NCI-H1105 treated with DMSO at 0.1 percent for 48 hours (cell line): ENCODE results near the gene UGT1A3.
A peak's percentile ranks its signal among the peaks of the same experiment; 100 is the strongest.

ENCODE experiments used
- DNase-seq: peaks from one replicate; lab custom pipeline; 2025; lab: John Stamatoyannopoulos, UW

The UGT1A3 gene

DNA sequence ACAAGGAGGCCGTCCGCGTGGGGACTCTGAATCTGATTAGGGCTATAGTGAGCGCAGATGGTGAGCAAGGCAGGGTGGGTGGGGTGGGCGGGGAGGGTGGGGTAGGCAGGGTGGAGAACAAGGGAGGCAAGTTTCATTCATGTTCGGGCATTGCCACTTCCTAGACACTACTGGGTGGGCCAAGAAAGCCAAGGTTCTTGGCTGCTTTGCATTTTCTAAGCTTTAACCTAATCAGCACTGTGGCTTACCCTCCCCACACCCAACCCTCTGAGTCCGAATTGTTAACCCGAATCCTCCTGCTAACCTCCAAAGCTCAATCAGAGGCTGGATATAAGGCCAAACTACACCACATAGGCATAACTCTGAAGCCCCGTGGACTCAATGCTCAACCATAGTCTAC is 67.4 kb downstream of the UGT1A3 start:
- no peak for DNase-seq

GRCh38 chr2:233798335-233799086 is 69.7 kb downstream of the UGT1A3 start:
- DNase-seq = no peak

DNA sequence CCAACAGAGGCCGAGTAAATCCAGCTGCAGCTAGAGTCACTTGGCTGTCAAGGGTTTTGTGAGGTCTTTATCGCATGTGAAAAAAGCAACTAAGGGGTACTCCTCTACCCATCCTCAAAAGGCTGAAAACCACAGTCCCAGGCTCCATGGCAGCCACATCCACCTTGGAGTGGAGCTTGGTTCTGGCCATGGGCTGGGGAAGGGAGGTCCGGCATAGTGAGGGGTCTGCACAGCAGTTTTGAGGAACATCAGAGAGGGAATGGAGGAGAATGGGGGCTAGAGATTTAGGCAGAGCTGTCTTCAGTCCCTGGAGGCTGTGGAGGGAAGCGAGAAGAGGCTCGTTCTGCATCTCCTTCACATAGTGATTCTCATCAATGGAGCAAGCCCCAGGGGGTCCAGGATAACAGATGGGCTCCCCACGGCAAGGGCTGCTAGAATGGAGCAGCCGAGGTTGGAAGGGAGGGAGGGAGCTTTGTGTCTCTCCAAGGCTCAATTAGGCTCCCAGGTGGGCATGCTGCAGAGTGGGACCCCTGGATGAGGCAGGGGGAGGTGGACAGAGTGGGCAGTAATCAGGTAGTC is 70.3 kb downstream of the UGT1A3 start:
- no peak for DNase-seq

DNA sequence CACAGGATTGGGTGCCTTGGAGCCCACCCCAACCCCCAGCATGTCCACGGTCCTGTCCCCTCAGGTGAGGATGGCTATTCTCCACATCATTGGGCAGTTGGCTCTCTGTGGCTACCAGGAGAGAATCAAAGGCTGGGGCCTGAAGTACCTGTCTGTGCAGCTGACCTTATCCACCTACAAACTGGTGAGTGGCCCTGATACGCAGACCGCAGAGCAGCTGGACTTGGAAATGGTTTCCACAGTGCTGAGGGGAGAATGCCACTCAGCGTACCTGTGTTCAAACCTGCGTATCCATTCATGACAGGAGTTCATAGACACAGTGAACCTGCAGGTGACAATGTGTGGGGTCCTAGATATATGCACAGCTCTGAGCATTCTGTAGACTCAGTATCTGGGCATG is 70.9 kb downstream of the UGT1A3 start:
- no peak for DNase-seq

DNA sequence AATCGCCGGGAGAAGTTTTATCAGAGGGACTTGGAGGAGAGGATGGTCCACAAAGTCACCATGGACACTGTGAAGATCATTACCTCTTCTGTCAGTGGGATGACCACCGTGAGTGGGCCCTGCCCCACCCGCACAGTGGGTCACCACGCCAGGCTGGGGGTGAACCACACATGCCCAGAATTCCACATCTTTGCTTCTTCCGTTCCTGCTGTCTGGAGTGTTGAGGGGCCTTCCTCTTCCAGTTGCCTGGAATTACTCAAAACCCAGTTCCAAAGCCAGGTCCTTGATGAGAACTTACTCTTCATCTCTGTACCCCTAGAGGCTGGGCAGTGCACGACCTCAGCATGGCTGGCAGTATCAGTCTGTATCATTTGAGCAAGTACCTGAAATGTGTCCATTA is 71.4 kb downstream of the UGT1A3 start:
- DNase-seq = no peak

DNA sequence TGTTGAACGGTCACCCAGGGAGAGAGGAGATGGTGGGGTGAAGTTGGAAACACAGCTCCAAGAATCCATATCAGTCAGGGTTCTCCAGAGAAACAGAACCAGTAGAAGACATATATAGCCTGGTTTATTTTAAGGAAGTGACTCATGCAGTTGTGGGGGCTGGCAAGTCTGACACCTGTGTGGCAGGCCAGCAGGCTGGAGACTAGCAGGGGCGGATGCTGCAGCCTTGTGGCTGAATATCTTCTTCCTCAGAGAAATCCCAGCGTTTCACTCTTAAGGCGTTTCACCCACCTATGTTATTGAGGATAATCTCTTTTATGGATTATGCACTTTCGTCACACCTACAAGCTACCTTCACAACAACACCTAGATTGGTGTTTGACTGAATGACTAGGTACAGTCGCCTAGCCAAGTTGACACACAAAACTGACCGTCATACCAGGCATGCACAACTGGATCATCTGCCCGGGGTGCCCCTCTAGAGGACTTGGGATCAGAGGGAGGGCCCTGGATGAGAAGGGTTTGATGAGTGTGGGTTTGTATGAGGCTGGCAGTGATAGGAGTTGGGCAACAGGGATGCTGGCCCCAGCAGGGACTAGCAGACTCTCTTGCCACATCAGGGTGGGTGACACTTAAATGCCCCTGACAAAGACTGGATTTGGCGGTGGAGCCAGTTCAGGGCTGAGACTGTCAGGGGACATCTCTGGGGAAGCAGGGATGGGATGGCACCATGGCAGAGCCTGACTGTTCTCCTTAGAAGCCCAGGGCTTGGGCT is 72.7 kb downstream of the UGT1A3 start:
- no peak for DNase-seq

DNA sequence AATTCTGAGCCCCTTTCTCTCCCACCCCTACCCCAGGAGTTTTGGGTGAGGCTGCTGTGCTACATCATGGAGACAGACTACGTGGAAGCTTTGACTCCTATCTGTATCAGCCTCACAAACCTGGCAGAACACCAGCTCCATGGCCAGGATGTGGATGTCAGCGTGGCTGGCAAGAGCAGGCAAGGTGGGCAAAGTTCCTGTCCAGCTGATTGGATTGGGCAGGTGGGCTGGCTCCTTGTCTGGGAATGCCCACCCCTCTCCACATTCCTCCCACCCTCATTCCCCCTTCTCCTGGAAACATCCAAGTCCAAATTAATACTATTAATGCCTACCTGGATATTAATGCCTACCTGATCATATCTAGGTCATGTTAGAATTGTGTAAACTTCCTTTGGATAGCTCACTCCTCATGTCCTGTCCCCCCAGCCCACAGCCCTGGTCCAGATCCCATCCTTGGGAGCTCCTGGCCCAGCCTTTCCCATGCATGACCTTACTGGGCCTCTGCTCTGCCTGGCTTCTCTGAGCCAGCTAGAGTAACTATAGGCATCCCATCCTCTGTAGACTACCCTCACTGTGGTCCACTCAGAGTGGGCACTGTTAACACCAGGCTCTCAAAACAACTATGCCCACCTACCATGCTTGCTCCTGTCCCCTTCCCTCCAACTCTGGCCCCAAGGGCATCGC is 73.4 kb downstream of the UGT1A3 start:
- DNase-seq = no peak

- DNase-seq = no peak
These were observed 74.6 kb downstream of the UGT1A3 start for GRCh38 chr2:233803292-233803911.

- DNase-seq = no peak
These were observed 75.2 kb downstream of the UGT1A3 start for GRCh38 chr2:233803994-233804393.

GRCh38 chr2:233807215-233807865 is 78.5 kb downstream of the UGT1A3 start:
- no peak for DNase-seq

DNA sequence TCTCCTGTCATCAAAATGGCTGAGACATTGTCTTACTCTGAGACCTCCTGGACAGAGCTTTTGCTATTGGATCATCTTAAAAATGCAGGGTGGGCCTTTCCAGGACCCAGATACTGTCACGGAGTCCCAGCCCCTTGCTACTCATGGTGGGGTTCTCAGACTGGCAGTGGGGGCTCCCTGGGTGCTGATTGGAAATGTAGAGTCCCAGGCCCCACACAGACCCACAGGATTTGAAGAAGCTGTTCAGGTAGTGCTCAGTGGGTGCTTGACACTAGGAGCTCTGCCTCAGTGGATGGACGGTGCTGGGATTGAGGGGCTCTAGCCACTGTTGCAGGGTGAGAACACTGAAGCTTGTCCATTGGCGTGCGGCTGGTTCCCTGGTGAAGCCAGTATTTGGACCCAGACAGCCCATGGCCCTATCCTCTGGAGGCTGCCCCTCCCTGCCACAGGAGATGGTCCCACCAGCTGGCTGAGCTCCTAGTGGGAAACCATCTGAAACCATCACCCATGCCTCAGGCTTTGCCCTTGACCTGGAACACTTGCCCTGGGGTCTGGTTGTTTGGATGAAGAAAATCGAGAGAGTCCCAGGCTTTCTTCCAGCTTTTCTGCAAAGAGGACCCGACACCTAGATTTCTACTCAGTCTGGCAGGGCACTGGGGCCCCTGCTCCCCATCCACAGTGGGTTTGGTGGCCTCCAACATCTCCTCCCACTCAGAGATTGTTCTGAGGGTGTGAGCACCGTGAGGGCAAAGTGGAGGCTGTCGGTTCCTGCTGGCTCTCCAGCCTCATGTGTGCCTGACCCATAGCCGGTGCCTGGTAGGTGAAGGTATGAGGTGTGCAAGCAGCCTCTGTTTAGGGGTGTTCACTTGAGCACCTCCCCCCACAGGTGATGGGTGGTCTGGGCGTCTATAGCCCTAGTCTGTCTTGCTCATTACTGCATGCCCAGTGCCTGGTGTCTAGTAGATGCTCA is 79.4 kb downstream of the UGT1A3 start:
- no peak for DNase-seq

- no peak for DNase-seq
These were observed 81.5 kb downstream of the UGT1A3 start for GRCh38 chr2:233810385-233810784.

GRCh38 chr2:233811087-233811486 is 82.2 kb downstream of the UGT1A3 start:
- DNase-seq = no peak

DNA sequence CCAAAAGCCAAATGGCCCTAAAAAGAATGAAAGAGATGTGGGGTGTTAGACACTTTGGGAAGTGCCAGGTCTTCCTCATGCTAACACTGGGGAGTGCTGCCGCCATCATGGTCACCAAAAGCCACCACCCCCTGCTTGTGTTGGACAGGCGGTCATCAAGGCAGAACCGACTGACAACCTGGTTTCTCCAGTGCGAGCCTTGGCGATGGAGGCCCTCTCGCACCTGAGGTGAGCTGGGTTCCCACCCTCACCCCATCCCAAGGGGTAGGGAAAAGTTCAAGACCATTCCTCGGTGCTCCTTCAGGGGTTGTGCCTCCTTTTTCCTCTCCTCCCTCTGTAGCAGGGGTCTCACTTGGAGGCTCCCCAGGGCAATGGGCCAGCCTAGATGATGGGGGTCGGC is 82.9 kb downstream of the UGT1A3 start:
- no peak for DNase-seq

DNA sequence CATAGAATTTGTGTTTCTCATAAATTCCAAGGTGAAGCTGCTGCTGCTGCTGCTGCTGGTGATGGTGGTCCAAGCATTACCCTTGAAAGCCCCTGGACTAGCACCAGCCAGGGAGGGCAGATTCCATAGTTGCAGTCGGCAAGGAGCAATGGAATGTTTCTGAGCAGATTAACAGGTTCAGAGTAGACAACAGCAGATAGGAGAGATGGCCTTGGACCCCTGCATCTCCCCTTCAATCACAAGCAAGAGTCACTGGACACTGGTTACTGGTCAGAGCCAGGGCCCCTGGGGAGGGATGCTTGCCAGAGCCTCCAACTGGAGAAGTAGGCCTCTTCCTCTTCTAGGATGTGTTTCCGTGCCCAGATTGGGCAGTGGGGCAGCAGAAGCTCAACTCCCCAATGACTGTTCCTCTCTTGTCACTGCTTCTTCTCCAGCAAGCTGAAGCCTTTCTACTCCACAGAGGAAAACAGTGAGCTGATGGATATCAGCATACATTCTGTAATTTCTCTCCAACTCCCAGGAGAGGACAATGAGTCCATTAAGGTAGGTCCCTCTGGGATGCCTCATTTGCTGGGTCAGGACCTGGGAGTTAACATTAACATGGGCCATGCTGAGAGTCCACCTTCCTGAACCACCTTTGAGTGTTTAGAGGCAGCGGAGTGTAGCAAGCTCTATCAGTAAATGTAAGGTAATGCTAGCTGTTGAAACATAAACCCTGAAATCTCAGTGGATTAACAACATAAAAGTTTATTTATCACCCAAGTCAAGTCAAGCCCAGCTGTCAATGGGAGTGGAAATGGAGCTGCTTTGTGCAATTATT is 84.6 kb downstream of the UGT1A3 start:
- no peak for DNase-seq

DNA sequence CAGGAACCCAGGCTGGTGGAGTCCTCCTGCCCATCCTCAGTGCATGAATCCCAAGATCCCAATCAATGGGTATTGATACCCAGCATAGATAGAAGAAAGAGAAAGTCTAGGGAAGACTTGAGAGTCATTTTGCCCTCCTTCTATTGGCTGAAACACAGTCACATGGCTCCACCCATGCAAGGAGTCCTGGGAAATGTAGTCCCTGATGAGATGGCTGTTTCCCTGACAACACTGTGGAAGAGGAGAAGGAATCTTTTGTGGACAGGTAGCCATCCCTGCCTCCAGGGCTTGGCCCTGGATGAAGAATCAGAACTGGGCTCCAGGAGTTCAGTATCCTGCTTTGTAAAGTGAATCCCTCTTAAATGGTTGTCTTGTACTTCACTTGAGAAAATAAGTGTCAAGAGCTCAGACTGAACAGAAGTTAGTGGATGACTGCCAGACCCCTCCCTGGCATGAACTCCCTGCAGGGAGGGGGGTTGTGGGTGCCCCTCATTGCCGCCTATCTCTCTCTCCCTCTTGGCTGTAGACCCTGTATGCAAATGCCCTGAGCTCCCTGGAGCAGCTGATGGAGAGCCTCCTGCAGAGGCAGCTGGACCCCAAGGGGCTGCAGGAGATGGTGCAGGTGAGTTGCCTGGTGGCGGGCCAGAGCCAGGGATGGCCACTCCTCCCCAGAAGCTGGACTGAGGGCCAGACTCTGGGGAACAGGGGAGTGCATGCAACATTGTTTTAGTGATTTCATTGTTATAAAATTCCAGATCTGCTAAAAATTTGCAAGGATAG is 85.4 kb downstream of the UGT1A3 start:
- DNase-seq = no peak

DNA sequence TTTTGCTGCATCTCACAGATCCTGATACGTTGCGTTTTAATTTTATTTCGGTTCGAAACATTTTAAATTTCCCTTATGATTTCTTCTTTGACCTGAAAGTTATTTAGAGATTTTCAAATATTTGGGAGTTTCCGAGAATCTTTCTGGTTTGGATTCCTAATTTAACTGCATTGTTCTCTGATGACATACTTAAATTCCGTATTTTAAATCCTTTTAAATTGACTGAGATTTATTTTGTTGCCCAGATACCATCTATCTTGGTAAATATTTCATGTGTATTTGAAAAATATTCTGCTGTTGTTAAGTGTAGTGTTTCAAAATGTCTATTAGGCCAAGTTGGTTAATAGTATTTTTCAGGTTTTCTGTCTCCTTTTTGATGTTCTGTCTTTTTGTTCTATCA is 87.0 kb downstream of the UGT1A3 start:
- no peak for DNase-seq

DNA sequence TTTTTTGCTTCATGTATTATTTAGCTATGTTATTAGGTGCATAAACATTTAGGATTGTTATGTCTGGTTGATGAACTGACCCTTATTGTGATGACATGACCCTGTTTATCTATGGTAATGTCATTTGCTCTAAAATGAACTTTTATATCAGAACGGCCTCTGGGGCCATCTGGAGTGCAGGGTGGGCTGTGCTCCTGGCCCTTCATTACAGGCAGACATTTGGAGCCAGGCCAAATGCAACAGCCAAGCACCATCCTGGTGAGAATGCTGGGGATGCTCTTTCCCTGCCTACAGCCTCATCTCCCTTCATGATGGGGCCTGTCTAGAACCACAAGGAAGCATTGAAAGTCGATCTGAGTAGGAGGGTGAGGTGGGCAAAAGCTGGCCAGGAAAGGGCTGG is 87.5 kb downstream of the UGT1A3 start:
- DNase-seq = peak; percentile 33

GRCh38 chr2:233816771-233817170 is 87.9 kb downstream of the UGT1A3 start:
- no peak for DNase-seq
